T-cell (primary cell): ENCODE measurements around the gene RPRD1A. TPM values are rescaled to one million over a fixed set of nuclear protein-coding genes. Genes with fewer than 3 reads are reported as not detected.

ENCODE experiments used
- ATAC-seq, 4 experiments: fragments of 200-7000 bp in 3 of 4; fragments of 150-1000 bp in 1 of 4; cut with Tn5 transposase; replicated peaks in 1 of 4; 1 replicate in 3 of 4; 2 replicates in 1 of 4; pipeline ENCODE4 v1.10.0; 2021; ENCODE audit warnings: moderate library complexity in 3 of 4, mild to moderate bottlenecking in 2 of 4, moderate number of reproducible peaks in 1 of 4
- CTCF ChIA-PET, 2 donors: fragments of 300-600 bp; sonication (Branson Sonifier 250); formaldehyde crosslinking; loops; one replicate each; lab custom pipeline; 2022; ENCODE audit warnings: antibody characterized with exemption in 2 of 2; lab: Charles Lee
- POLR2A ChIA-PET, 2 donors: fragments of 300-600 bp; sonication (Branson Sonifier 250); formaldehyde crosslinking; loops; one replicate each; lab custom pipeline; 2022; ENCODE audit warnings: antibody characterized with exemption in 2 of 2; lab: Charles Lee
- DNase-seq, 35 experiments: peaks; one replicate each; pipeline versions ENCODE4 v3.0.0 to v3.0.0-alpha.2; 2013 to 2023
- H3K27ac ChIP-seq: one replicate; pipeline ENCODE4 v1.5.1; 2013; ENCODE audit warnings: low read length
- H3K27me3 ChIP-seq, 2 experiments: replicated peaks in 1 of 2; 1 replicate in 1 of 2; 2 replicates in 1 of 2; pipeline versions ENCODE4 v1.6.1 to v1.7.0; 2013; ENCODE audit warnings: low read length in 1 of 2, mixed read lengths in 1 of 2; ENCODE audit not compliant: control insufficient read depth in 2 of 2, insufficient read depth in 2 of 2; ENCODE audit errors: extremely low read depth in 1 of 2
- H3K36me3 ChIP-seq, 2 donors: 1 replicate in 1 of 2; 2 replicates in 1 of 2; pipeline versions ENCODE4 v1.6.1 to v1.7.0; 2013; ENCODE audit warnings: low read length in 1 of 2; ENCODE audit not compliant: control insufficient read depth in 2 of 2, insufficient read depth in 1 of 2; ENCODE audit errors: extremely low read depth in 1 of 2
- H3K4me1 ChIP-seq, 2 experiments: 1 replicate in 1 of 2; 2 replicates in 1 of 2; pipeline versions ENCODE4 v1.6.1 to v1.7.0; 2013; ENCODE audit warnings: low read length in 2 of 2, mixed read lengths in 1 of 2; ENCODE audit not compliant: insufficient read depth in 2 of 2, control insufficient read depth in 1 of 2; ENCODE audit errors: extremely low read depth in 1 of 2
- H3K4me3 ChIP-seq, 2 donors: 1 replicate in 1 of 2; 2 replicates in 1 of 2; pipeline versions ENCODE4 v1.5.1 to v1.7.0; 2013; ENCODE audit warnings: mild to moderate bottlenecking in 2 of 2, low read length in 1 of 2, moderate library complexity in 1 of 2; ENCODE audit not compliant: control insufficient read depth in 1 of 2; ENCODE audit errors: extremely low read depth in 1 of 2
- H3K9me3 ChIP-seq: 2 replicates; pipeline ENCODE4 v1.7.0; 2013
- H3K27ac Mint-ChIP-seq, 2 donors: one replicate each; pipeline ENCODE4 v1.8.0; 2020 to 2021; ENCODE audit warnings: mild to moderate bottlenecking in 2 of 2, mixed read lengths in 2 of 2
- H3K27me3 Mint-ChIP-seq, 2 donors: one replicate each; pipeline ENCODE4 v1.8.0; 2021 to 2022; ENCODE audit warnings: mixed read lengths in 2 of 2
- H3K36me3 Mint-ChIP-seq: one replicate; pipeline ENCODE4 v1.8.0; 2021; ENCODE audit warnings: mixed read lengths
- H3K4me1 Mint-ChIP-seq, 3 donors: one replicate each; pipeline ENCODE4 v1.8.0; 2020 to 2022; ENCODE audit warnings: mixed read lengths in 3 of 3, mild to moderate bottlenecking in 1 of 3
- H3K4me3 Mint-ChIP-seq, 3 donors: one replicate each; pipeline ENCODE4 v1.8.0; 2020 to 2022; ENCODE audit warnings: mild to moderate bottlenecking in 3 of 3, mixed read lengths in 3 of 3, moderate library complexity in 3 of 3
- H3K9me3 Mint-ChIP-seq, 3 donors: one replicate each; pipeline ENCODE4 v1.8.0; 2020 to 2022; ENCODE audit warnings: mixed read lengths in 3 of 3
- WGBS: methylation state at CpG from one replicate; pipeline ENCODE4 v1.1.5; 2013; ENCODE audit warnings: missing lambda C conversion rate; ENCODE audit not compliant: insufficient coverage; 5-methylcytosine and 5-hydroxymethylcytosine counted together
- total RNA-seq, 35 experiments: library from RNA in 6 of 35; stranded (reverse) in 6 of 35; fragments of 120-200 nt in 1 of 35; gene quantifications; one replicate each; pipeline versions ENCODE4 v1.2.1 to v1.2.4 and lab custom pipeline; 2013 to 2026

RPRD1A gene
- total RNA-seq, 5 donors from 2014 or later (not counting 1 experiment from before 2014, with no cell fraction given), result 22.3 to 37.4 (median 36.8) TPM

DNA sequence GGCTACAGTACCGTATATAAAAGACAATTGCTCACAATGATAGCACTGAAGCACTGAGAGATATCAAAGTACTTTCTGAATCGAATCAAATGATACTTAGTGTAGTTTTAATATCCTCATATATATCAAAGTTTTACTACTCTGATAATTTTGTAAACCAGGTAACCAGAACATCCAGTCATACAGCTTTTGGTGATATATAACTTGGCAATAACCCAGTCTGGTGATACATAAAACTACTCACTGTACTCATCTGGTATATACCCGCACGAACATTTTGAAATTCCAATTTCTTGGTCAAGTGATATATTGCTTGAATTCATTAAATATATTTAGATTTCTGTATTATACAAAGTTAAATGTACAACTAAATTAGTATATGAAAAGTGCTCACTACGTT lies 41.2 kb upstream of the RPRD1A start:
- Mint-ChIP-seq H3K4me1 (peaks cover 0 to 3% (median 0%) of the 10 kb centered on the region in 3 donors), H3K36me3 (peaks cover 40% of the 10 kb centered on the region), H3K9me3 (no peaks in the 10 kb centered on the region), H3K27me3 (no peaks in the 10 kb centered on the region), H3K27ac (no peak overlapping the region), H3K4me3 (no peak overlapping the region)
- ATAC-seq (no peak), DNase-seq (no peak)
- ChIA-PET POLR2A (interaction anchor here in 1 of 2 donors (0.6 kb wide), 1 partner anchor 569 kb away, joined by 3 read pairs; no protein-coding TSS in a partner anchor), CTCF (interaction anchor here in 1 of 2 donors (1.0 to 1.5 kb wide), 3 partner anchors 13 to 176 kb away, joined by 3 to 4 read pairs (median 4); no protein-coding TSS in a partner anchor)
- Histone ChIP-seq H3K4me1 (no peaks in the 10 kb centered on the region), H3K27me3 (no peaks in the 10 kb centered on the region), H3K27ac (no peak overlapping the region), H3K36me3 (peaks cover 0 to 27% of the 10 kb centered on the region in 2 donors), H3K4me3 (no peak overlapping the region), H3K9me3 (no peaks in the 10 kb centered on the region)
- WGBS, result no CpG with 5 or more reads among the region's 5 CpGs

DNA sequence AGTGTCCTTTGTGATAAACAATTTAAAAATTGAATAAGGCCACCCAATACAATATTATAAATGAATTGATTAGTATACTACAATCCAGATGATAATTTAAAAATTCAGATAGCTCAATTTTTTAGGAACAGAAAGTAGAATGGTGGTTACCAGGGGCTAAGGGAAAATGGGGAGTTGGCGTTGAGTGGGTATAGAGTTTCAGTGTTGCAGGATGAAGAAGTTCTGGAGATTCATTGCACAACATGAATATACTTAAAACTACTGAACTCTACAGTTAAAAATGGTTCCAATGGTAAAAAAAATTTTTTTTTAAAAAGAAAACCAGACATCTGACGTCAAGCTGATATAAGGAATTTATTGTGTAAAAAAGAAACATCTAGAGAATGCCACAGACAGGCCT lies 40.8 kb upstream of the RPRD1A start:
- H3K27me3 Mint-ChIP-seq, result no peaks in the 10 kb centered on the region
- ATAC-seq (no peak), DNase-seq (no peak)
- H3K36me3 Mint-ChIP-seq, result peaks cover 38% of the 10 kb centered on the region
- Histone ChIP-seq H3K27me3 (no peaks in the 10 kb centered on the region), H3K36me3 (peaks cover 0 to 24% of the 10 kb centered on the region in 2 donors), H3K27ac (no peak overlapping the region), H3K4me1 (no peaks in the 10 kb centered on the region), H3K4me3 (no peak overlapping the region), H3K9me3 (no peaks in the 10 kb centered on the region)
- CTCF ChIA-PET, result interaction anchor here (0.6 to 1.5 kb wide), 5 partner anchors 12 to 176 kb away, joined by 3 to 5 read pairs (median 4); no protein-coding TSS in a partner anchor
- WGBS, result no CpG with 5 or more reads among the region's 2 CpGs
- POLR2A ChIA-PET, result interaction anchor here in 1 of 2 donors (0.6 kb wide), 2 partner anchors 501 to 570 kb away, joined by 3 to 7 read pairs; no protein-coding TSS in a partner anchor
- no peak overlapping the region for H3K27ac Mint-ChIP-seq
- peaks cover 0 to 7% (median 2%) of the 10 kb centered on the region in 3 donors for H3K4me1 Mint-ChIP-seq
- no peak overlapping the region for H3K4me3 Mint-ChIP-seq
- H3K9me3 Mint-ChIP-seq, result no peaks in the 10 kb centered on the region

DNA sequence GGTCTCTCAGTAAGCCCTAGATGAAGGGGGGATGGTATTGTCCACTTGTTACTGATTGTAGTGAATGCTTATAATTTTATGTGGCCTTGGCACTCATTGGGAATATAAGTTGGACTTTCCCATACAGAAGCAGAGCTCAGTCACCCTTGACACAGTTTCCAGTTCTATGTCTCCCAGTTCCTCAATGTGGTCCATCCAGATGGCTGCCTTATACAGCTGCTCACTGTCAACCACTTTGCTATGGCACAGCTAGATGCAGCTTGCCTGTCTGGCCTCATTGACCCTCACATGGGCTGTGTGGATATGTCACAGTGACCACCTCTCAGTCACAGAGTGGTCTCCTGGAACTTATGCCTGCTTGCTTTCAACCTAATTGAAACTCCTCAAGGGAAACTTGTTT lies 40.1 kb upstream of the RPRD1A start:
- Histone ChIP-seq H3K27ac (no peak overlapping the region), H3K27me3 (no peaks in the 10 kb centered on the region), H3K4me1 (no peaks in the 10 kb centered on the region), H3K9me3 (no peaks in the 10 kb centered on the region), H3K36me3 (peaks cover 0 to 17% of the 10 kb centered on the region in 2 donors), H3K4me3 (no peak overlapping the region)
- ATAC-seq, result no peak
- H3K27me3 Mint-ChIP-seq, result no peaks in the 10 kb centered on the region
- POLR2A ChIA-PET, result interaction anchor here in 1 of 2 donors (0.6 kb wide), 2 partner anchors 236 to 502 kb away, joined by 6 to 7 read pairs; no protein-coding TSS in a partner anchor
- no peak overlapping the region for H3K27ac Mint-ChIP-seq
- H3K4me3 Mint-ChIP-seq, result no peak overlapping the region
- H3K9me3 Mint-ChIP-seq, result no peaks in the 10 kb centered on the region
- H3K36me3 Mint-ChIP-seq, result peaks cover 32% of the 10 kb centered on the region
- CTCF ChIA-PET, result interaction anchor here (0.6 to 1.5 kb wide), 4 partner anchors 15 to 177 kb away, joined by 3 to 5 read pairs (median 4); no protein-coding TSS in a partner anchor
- DNase-seq, result no peak
- H3K4me1 Mint-ChIP-seq, result peaks cover 0 to 8% (median 2%) of the 10 kb centered on the region in 3 donors

DNA sequence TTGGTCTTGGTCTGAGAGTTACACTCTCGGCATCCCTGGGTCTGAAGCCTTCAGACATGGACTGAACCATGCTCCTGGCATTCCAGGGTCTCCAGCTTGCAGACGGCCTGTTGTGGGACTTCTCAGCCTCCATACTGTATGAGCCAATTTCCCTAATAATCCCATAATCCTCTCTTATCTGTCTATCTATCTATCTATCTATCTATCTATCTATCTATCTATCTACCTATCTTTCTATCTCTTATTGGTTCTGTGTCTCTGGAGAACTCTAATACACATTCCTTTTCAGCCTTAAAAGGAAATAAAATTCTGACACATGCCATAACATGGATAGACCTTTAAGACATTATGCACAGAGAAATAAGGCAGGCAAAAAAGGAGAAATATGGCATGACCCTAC lies 37.4 kb upstream of the RPRD1A start:
- Mint-ChIP-seq H3K27me3 (peaks cover 0 to 4% of the 10 kb centered on the region in 2 donors), H3K27ac (no peak overlapping the region), H3K9me3 (no peaks in the 10 kb centered on the region), H3K4me3 (no peak overlapping the region), H3K36me3 (peaks cover 14% of the 10 kb centered on the region), H3K4me1 (peaks cover 0 to 8% (median 2%) of the 10 kb centered on the region in 3 donors)
- 83% methylated on average over 1 of the region's 2 CpGs for WGBS
- Histone ChIP-seq H3K36me3 (no peaks in the 10 kb centered on the region), H3K27ac (no peak overlapping the region), H3K27me3 (peaks cover 0 to 6% of the 10 kb centered on the region in 2 experiments), H3K4me1 (no peaks in the 10 kb centered on the region), H3K9me3 (no peaks in the 10 kb centered on the region), H3K4me3 (no peak overlapping the region)
- DNase-seq (no peak), ATAC-seq (no peak)
- CTCF ChIA-PET, result no interaction called here
- POLR2A ChIA-PET, result no interaction called here

DNA sequence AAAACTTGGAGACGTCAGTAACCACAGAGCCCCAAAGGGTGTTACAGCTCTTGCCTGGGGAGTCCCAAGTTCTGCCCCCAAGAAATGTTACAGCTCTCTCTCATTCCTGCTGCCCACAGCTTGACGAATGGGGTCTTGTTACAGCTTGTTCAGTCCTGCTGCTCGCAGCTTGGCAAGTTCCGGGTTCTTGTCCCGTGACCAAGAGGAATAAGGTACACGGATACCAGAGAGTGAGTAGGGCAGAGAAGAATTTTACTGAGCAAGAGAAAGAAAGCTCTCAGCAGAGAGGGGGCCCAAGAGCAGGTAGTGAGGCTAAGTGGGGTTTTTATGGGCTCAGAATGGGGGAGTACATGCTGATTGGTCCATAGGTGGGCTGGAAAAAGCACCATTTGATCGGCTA lies 34.6 kb upstream of the RPRD1A start:
- H3K4me1 Mint-ChIP-seq, result peaks cover 0 to 8% (median 2%) of the 10 kb centered on the region in 3 donors
- ChIA-PET POLR2A (no interaction called here), CTCF (no interaction called here)
- ATAC-seq (no peak), DNase-seq (no peak)
- Histone ChIP-seq H3K4me1 (no peaks in the 10 kb centered on the region), H3K27ac (no peak overlapping the region), H3K27me3 (peaks cover 0 to 6% of the 10 kb centered on the region in 2 experiments), H3K9me3 (no peaks in the 10 kb centered on the region), H3K4me3 (no peak overlapping the region), H3K36me3 (no peaks in the 10 kb centered on the region)
- H3K9me3 Mint-ChIP-seq, result no peaks in the 10 kb centered on the region
- peaks cover 0 to 4% of the 10 kb centered on the region in 2 donors for H3K27me3 Mint-ChIP-seq
- 94% methylated on average over 6 of the region's 7 CpGs for WGBS
- H3K27ac Mint-ChIP-seq, result no peak overlapping the region
- no peak overlapping the region for H3K4me3 Mint-ChIP-seq
- H3K36me3 Mint-ChIP-seq, result no peaks in the 10 kb centered on the region

DNA sequence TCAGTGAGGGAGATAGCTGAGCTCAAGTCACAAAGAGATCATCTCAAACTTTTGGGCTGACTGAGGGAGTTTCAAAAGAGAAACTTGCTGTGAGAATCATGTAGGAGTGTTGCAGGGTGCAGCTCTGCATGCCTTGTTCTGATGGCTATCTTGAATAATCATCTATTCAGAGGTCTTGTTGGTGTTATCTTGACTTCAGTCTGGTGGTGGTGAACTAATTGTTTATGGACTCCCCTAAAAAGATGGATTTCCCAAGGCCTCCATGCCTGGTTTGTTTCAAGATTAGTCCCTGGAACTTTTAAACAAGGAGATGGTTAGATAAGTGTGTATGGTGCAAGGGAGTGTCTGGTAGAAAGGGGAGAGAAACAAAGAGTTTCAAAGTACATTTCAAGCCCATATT lies 32.0 kb upstream of the RPRD1A start:
- no peak overlapping the region for H3K27ac ChIP-seq
- no peak overlapping the region for H3K27ac Mint-ChIP-seq
- no peak overlapping the region for H3K4me3 ChIP-seq
- ATAC-seq (no peak), DNase-seq (no peak)
- H3K27me3 ChIP-seq, result peaks cover 0 to 6% of the 10 kb centered on the region in 2 experiments
- no peaks in the 10 kb centered on the region for H3K36me3 ChIP-seq
- peaks cover 0 to 8% (median 2%) of the 10 kb centered on the region in 3 donors for H3K4me1 Mint-ChIP-seq
- ChIA-PET CTCF (interaction anchor here (0.6 to 2.4 kb wide), 4 partner anchors 81 to 185 kb away, joined by 3 to 16 read pairs (median 6); no protein-coding TSS in a partner anchor), POLR2A (interaction anchor here in 1 of 2 donors (0.7 kb wide), 1 partner anchor 179 kb away, joined by 6 read pairs; no protein-coding TSS in a partner anchor)
- H3K4me3 Mint-ChIP-seq, result no peak overlapping the region
- no peaks in the 10 kb centered on the region for H3K4me1 ChIP-seq
- no peaks in the 10 kb centered on the region for H3K9me3 ChIP-seq
- H3K9me3 Mint-ChIP-seq, result no peaks in the 10 kb centered on the region
- peaks cover 7 to 10% of the 10 kb centered on the region in 2 donors for H3K27me3 Mint-ChIP-seq
- H3K36me3 Mint-ChIP-seq, result no peaks in the 10 kb centered on the region
